GM04504 (cell line): ENCODE measurements around the gene BUB3.

Experiments used
- DNase-seq: peaks from one replicate; pipeline ENCODE4 v3.0.0-alpha.2; 2012; ENCODE audit warnings: low read depth

The BUB3 gene

GRCh38 chr10:123204127-123204461 lies 49.9 kb downstream of the BUB3 start:
- no peak for DNase-seq

- no peak for DNase-seq
Observed at GRCh38 chr10:123205041-123205440, 50.8 kb downstream of the BUB3 start.

DNA sequence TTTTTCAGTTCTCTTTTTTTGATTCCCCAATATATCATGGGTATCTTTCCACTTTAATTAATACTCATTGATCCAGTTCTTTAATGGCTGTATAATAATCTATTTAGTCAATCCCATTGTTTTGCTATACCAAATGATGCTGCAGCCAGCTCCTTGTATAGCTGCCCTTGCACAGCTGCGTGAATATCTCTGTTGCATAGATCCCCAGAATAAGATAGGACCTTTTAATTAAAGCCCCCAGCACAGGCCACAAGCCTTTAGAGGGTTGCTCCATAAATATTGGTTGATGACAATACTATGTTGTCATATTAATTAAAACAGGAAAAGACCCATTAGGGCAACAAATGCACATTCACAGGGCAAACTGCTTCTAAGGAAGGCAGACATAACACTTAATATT lies 57.9 kb downstream of the BUB3 start:
- DNase-seq, result no peak

- DNase-seq, result no peak
Observed at GRCh38 chr10:123212640-123213039, 58.4 kb downstream of the BUB3 start.

GRCh38 chr10:123213192-123213591 lies 59.0 kb downstream of the BUB3 start:
- DNase-seq, result no peak
